C4-2B (cell line): ENCODE measurements around the gene HOXA10.

Source experiments
- H3K27ac ChIP-seq: fragments of 450-650 bp; 2 replicates; pipeline ENCODE4 v1.5.1; 2017
- CTCF ChIP-seq: fragments of 450-650 bp; conservative IDR thresholded peaks from 2 replicates; pipeline ENCODE4 v1.5.1; 2017; ENCODE audit warnings: mild to moderate bottlenecking
- ZFX ChIP-seq: fragments of 450-650 bp; IDR thresholded peaks from 2 replicates; pipeline ENCODE4 v1.6.1; 2017

Gene HOXA10

DNA sequence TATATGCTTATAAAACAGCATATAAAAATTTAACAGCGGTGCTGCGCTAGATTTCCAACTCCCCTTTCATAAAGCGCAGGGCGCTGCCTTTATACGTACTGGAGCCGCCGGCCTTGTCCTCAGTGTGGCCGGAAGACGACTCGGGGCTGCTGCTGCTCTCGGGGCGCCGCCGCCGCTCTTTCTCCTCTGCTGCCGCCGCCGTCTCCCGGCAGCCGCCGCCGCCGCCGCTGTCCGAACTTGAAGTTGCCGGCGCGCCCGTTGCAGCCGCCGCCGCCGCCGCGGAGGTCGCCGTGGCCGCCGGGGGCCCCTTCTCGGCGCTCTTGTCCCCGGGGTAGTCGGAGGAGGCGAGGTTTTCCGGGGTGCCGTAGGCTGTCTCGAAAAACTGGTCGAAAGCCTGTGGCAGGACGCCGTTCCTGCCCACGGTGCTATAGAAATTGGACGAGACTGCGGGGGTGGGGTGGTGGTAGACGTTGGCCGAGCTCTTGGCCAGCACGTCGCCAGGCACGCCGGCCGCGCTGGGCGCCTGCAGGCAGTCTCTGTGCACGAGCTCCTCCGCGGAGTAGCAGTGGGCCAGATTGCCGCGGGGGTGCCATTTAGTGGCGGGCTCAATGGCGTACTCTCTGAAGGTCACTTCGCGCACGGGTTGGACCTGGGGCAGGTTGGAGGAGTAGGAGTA lies 10.4 kb upstream of the HOXA10 start:
- peak overlapping the region; percentile 79 for H3K27ac ChIP-seq
- TF ChIP-seq CTCF (no peak), ZFX (peak; percentile 73; the same call in 1 of the 2 replicates)

GRCh38 chr7:27183682-27184336 lies 9.7 kb upstream of the HOXA10 start:
- H3K27ac ChIP-seq: peak overlapping the region; percentile 79
- TF ChIP-seq ZFX: no peak
- no peak for TF ChIP-seq CTCF

GRCh38 chr7:27182861-27183681 lies 9.0 kb upstream of the HOXA10 start:
- peak overlapping the region; percentile 79 for H3K27ac ChIP-seq

GRCh38 chr7:27182285-27182841 lies 8.2 kb upstream of the HOXA10 start:
- TF ChIP-seq CTCF: no peak
- no peak for TF ChIP-seq ZFX
- no peak overlapping the region for H3K27ac ChIP-seq

More at GRCh38 chr7:27182861-27183681, 9.0 kb upstream of the HOXA10 start:
- TF ChIP-seq ZFX (no peak), CTCF (no peak)

GRCh38 chr7:27181795-27182275 lies 7.7 kb upstream of the HOXA10 start:
- H3K27ac ChIP-seq: no peak overlapping the region
- TF ChIP-seq ZFX (no peak), CTCF (no peak)

- no peak overlapping the region for H3K27ac ChIP-seq
These were observed 6.6 kb upstream of the HOXA10 start for GRCh38 chr7:27180431-27181420.

More at GRCh38 chr7:27180431-27181420, 6.6 kb upstream of the HOXA10 start:
- TF ChIP-seq CTCF: no peak
- TF ChIP-seq ZFX: no peak
